Neural cell (in vitro differentiated cells): ENCODE measurements around the gene MSI2. TPM values are rescaled to one million over a fixed set of nuclear protein-coding genes. Genes with fewer than 3 reads are reported as not detected.

Source experiments
- H2AFZ ChIP-seq: fragments of 200-600, 300-800 bp; sonication (generic), shearing (Covaris generic); 2 replicates; pipeline ENCODE4 v1.6.0; 2014; ENCODE audit warnings: low read depth, mild to moderate bottlenecking, antibody characterized with exemption, low read length, moderate library complexity
- H3F3A ChIP-seq: fragments of 200-600 bp; shearing (Covaris generic); 2 replicates; pipeline ENCODE4 v1.6.1; 2016; ENCODE audit warnings: mild to moderate bottlenecking, moderate library complexity, mixed read lengths, antibody characterized with exemption, low read length; ENCODE audit not compliant: insufficient read depth, poor library complexity, severe bottlenecking
- H3K27ac ChIP-seq: fragments of 200-600, 300-800 bp; sonication (generic), shearing (Covaris generic); 2 replicates; pipeline ENCODE4 v1.5.1; 2014; ENCODE audit warnings: mild to moderate bottlenecking, low read length, moderate library complexity
- H3K27me3 ChIP-seq: fragments of 300-800, 200-600 bp; sonication (generic), shearing (Covaris generic); 2 replicates; pipeline ENCODE4 v1.6.0; 2014; ENCODE audit warnings: mild to moderate bottlenecking, low read depth, low read length, moderate library complexity; ENCODE audit not compliant: insufficient read depth
- H3K36me3 ChIP-seq: fragments of 300-800, 200-600 bp; sonication (generic), shearing (Covaris generic); 2 replicates; pipeline ENCODE4 v1.5.1; 2014; ENCODE audit warnings: mild to moderate bottlenecking, antibody characterized with exemption, low read length, moderate library complexity; ENCODE audit not compliant: insufficient read depth
- H3K4me2 ChIP-seq: fragments of 300-800, 200-600 bp; sonication (generic), shearing (Covaris generic); 2 replicates; pipeline ENCODE4 v1.6.0; 2014; ENCODE audit warnings: mild to moderate bottlenecking, low read length
- H3K4me3 ChIP-seq: fragments of 300-800, 200-600 bp; sonication (generic), shearing (Covaris generic); 2 replicates; pipeline ENCODE4 v1.5.1; 2014; ENCODE audit warnings: mild to moderate bottlenecking, low read length, moderate library complexity
- H3K79me2 ChIP-seq: fragments of 200-600 bp; shearing (Covaris generic); replicated peaks from 2 replicates; pipeline ENCODE4 v1.6.0; 2014; ENCODE audit warnings: mild to moderate bottlenecking, low read length, moderate library complexity; ENCODE audit not compliant: insufficient read depth
- H3K9ac ChIP-seq: fragments of 300-800, 200-600 bp; sonication (generic), shearing (Covaris generic); 2 replicates; pipeline ENCODE4 v1.6.1; 2016; ENCODE audit warnings: mild to moderate bottlenecking, low read length, mixed read lengths
- H3K9me2 ChIP-seq: fragments of 200-600 bp; shearing (Covaris generic); 2 replicates; pipeline ENCODE4 v1.6.1; 2016; ENCODE audit warnings: mild to moderate bottlenecking, low read length, mixed read lengths; ENCODE audit not compliant: insufficient read depth
- H3K9me3 ChIP-seq: fragments of 200-600, 300-800 bp; sonication (generic), shearing (Covaris generic); 2 replicates; pipeline ENCODE4 v1.6.1; 2016; ENCODE audit warnings: mild to moderate bottlenecking, mixed run types, low read length, moderate library complexity, mixed read lengths
- H4K20me1 ChIP-seq: fragments of 200-600 bp; shearing (Covaris generic); 2 replicates; pipeline ENCODE4 v1.6.1; 2016; ENCODE audit warnings: mild to moderate bottlenecking, mixed run types; ENCODE audit not compliant: insufficient read depth
- EP300 ChIP-seq: fragments of 450-650 bp; conservative IDR thresholded peaks from 2 replicates; pipeline ENCODE4 v1.6.1; 2014; ENCODE audit warnings: antibody characterized with exemption, mild to moderate bottlenecking, moderate library complexity; ENCODE audit not compliant: poor library complexity, severe bottlenecking
- EZH2 ChIP-seq: fragments of 200-600, 300-800 bp; shearing (Covaris generic), sonication (generic); IDR thresholded peaks from 2 replicates; pipeline ENCODE4 v1.6.1; 2014; ENCODE audit warnings: antibody characterized with exemption, low read length, borderline replicate concordance, mild to moderate bottlenecking; ENCODE audit not compliant: insufficient read depth, poor library complexity, severe bottlenecking
- MXI1 ChIP-seq: fragments of 450-650 bp; conservative IDR thresholded peaks from 2 replicates; pipeline ENCODE4 v1.6.1; 2014; ENCODE audit warnings: antibody characterized with exemption, mild to moderate bottlenecking; ENCODE audit not compliant: poor library complexity, severe bottlenecking
- POLR2AphosphoS5 ChIP-seq: IDR thresholded peaks from 2 replicates; pipeline ENCODE4 v1.6.1; 2012
- RAD21 ChIP-seq: fragments of 450-650 bp; conservative IDR thresholded peaks from 2 replicates; pipeline ENCODE4 v1.6.1; 2014; ENCODE audit warnings: antibody characterized with exemption, mild to moderate bottlenecking, moderate library complexity
- SMC3 ChIP-seq: fragments of 450-650 bp; conservative IDR thresholded peaks from 2 replicates; pipeline ENCODE4 v1.6.1; 2014; ENCODE audit warnings: antibody characterized with exemption, mild to moderate bottlenecking, moderate library complexity; ENCODE audit not compliant: poor library complexity
- TAF1 ChIP-seq: IDR thresholded peaks from 2 replicates; pipeline ENCODE4 v1.6.1; 2012; ENCODE audit warnings: low read depth
- polyA plus RNA-seq: library from polyadenylated mRNA; depleted of rRNA; stranded (reverse); fragments of >200 nt; gene quantifications from 2 replicates; pipeline ENCODE4 v1.2.3, GENCODE V29; 2014
- TF ChIP-seq, protein P1 (sequence below): IDR thresholded peaks from 2 replicates; pipeline ENCODE4 v1.6.1; 2012; ENCODE audit warnings: borderline replicate concordance
- TF ChIP-seq, protein P2 (sequence below): fragments of 450-650 bp; IDR thresholded peaks from 2 replicates; pipeline ENCODE4 v1.5.1; 2014; ENCODE audit warnings: antibody characterized with exemption, mild to moderate bottlenecking, moderate library complexity; ENCODE audit not compliant: poor library complexity, severe bottlenecking

Gene MSI2
- polyA plus RNA-seq, 1 donor from 2014 or later = 61.4 TPM

DNA sequence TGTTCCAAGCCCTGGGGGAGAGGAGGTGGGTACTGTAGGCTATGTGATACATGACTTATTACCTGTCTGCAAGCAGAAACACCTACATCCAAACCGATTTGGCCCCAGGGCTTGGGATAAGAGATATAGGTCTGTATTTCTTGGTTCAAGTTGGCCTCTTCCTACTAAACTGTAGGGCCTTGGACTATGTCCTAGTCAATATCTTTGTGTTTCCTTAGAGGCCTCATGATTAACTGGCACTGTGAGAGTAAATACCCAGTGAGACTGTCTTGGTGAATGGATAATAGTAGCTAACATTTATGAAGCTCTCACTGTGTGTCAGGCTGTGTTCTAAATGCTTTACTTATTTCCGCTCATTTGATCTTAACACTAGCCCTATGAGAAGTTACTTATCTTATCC is 70.0 kb downstream of the MSI2 start:
- Histone ChIP-seq H2AFZ (no peak overlapping the region), H3F3A (no peaks in the 10 kb centered on the region), H3K27me3 (no peaks in the 10 kb centered on the region), H3K79me2 (peaks cover 76% of the 10 kb centered on the region), H3K36me3 (no peaks in the 10 kb centered on the region), H3K9me3 (no peaks in the 10 kb centered on the region), H3K27ac (no peak overlapping the region), H3K9me2 (no peaks in the 10 kb centered on the region), H4K20me1 (no peaks in the 10 kb centered on the region), H3K4me2 (no peak overlapping the region), H3K4me3 (no peak overlapping the region), H3K9ac (no peak overlapping the region)
- TF ChIP-seq EZH2 (no peak), MXI1 (no peak), SMC3 (no peak), TAF1 (no peak), POLR2AphosphoS5 (no peak), RAD21 (no peak), EP300 (no peak)
- TF ChIP-seq, protein P1, sequence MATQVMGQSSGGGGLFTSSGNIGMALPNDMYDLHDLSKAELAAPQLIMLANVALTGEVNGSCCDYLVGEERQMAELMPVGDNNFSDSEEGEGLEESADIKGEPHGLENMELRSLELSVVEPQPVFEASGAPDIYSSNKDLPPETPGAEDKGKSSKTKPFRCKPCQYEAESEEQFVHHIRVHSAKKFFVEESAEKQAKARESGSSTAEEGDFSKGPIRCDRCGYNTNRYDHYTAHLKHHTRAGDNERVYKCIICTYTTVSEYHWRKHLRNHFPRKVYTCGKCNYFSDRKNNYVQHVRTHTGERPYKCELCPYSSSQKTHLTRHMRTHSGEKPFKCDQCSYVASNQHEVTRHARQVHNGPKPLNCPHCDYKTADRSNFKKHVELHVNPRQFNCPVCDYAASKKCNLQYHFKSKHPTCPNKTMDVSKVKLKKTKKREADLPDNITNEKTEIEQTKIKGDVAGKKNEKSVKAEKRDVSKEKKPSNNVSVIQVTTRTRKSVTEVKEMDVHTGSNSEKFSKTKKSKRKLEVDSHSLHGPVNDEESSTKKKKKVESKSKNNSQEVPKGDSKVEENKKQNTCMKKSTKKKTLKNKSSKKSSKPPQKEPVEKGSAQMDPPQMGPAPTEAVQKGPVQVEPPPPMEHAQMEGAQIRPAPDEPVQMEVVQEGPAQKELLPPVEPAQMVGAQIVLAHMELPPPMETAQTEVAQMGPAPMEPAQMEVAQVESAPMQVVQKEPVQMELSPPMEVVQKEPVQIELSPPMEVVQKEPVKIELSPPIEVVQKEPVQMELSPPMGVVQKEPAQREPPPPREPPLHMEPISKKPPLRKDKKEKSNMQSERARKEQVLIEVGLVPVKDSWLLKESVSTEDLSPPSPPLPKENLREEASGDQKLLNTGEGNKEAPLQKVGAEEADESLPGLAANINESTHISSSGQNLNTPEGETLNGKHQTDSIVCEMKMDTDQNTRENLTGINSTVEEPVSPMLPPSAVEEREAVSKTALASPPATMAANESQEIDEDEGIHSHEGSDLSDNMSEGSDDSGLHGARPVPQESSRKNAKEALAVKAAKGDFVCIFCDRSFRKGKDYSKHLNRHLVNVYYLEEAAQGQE = no peak
- TF ChIP-seq, protein P2, sequence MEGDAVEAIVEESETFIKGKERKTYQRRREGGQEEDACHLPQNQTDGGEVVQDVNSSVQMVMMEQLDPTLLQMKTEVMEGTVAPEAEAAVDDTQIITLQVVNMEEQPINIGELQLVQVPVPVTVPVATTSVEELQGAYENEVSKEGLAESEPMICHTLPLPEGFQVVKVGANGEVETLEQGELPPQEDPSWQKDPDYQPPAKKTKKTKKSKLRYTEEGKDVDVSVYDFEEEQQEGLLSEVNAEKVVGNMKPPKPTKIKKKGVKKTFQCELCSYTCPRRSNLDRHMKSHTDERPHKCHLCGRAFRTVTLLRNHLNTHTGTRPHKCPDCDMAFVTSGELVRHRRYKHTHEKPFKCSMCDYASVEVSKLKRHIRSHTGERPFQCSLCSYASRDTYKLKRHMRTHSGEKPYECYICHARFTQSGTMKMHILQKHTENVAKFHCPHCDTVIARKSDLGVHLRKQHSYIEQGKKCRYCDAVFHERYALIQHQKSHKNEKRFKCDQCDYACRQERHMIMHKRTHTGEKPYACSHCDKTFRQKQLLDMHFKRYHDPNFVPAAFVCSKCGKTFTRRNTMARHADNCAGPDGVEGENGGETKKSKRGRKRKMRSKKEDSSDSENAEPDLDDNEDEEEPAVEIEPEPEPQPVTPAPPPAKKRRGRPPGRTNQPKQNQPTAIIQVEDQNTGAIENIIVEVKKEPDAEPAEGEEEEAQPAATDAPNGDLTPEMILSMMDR = no peak

DNA sequence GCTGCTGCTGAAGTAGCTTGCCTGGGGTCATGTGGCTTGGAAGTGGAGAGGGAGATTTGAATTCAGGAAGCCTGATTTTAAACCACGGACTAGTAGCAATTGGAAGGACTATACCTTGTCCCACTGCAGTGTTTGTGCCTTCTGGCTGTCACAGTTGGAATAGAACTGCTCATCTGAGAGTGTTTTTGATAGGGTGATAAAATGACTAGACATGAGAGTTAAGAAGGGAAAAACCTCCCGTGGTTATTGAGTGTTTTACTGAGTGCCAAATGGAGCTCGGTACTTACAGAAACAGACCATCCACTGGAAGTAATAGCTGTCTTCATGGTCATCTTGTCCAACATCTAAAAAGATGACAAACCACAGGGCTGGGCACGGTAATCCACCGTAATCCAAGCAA is 70.4 kb downstream of the MSI2 start:
- TF ChIP-seq RAD21 (no peak), TAF1 (no peak), EP300 (no peak), EZH2 (no peak), POLR2AphosphoS5 (no peak), SMC3 (no peak), MXI1 (no peak)
- TF ChIP-seq, protein P2 = no peak
- TF ChIP-seq, protein P1 = no peak
- no peak overlapping the region for H3K9ac ChIP-seq
- no peak overlapping the region for H3K4me2 ChIP-seq
- no peaks in the 10 kb centered on the region for H3K9me3 ChIP-seq
- H3K79me2 ChIP-seq = peaks cover 75% of the 10 kb centered on the region
- no peaks in the 10 kb centered on the region for H3K27me3 ChIP-seq
- no peaks in the 10 kb centered on the region for H3K36me3 ChIP-seq
- H3K4me3 ChIP-seq = no peak overlapping the region
- no peaks in the 10 kb centered on the region for H3F3A ChIP-seq
- no peaks in the 10 kb centered on the region for H3K9me2 ChIP-seq
- H3K27ac ChIP-seq = no peak overlapping the region
- H2AFZ ChIP-seq = no peak overlapping the region
- H4K20me1 ChIP-seq = no peaks in the 10 kb centered on the region
